ENCODE data around the gene MSRB1. TPM values are rescaled to one million over a fixed set of nuclear protein-coding genes. Genes with fewer than 3 reads are reported as not detected.
"Not testable (repeated sequence)": the region's sequence is repeated elsewhere in the genome, so short reads cannot be mapped to it uniquely, and the experiment has no call there.

The MSRB1 gene
- total RNA-seq, 1 donor from 2014 or later = 29.8 TPM

DNA sequence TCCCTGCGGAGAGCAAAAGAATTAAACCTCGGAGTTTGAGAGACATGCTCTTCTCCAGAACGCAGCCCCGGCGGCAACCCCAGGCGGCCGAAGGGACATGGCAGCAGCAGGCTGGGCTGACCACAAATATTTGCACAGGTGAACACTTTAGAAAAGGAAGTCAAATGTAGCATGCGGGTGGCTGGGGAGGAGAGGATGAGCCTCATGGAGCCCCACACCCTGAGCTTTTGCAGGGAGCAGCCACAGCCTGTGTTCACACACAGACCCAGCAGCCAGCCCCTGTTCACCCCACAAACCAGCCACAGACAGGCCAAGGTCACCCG, 42.6 kb downstream of the MSRB1 start:
- Mint-ChIP-seq H3K36me3 (ENCODE audit: low read depth) (no peaks in the 10 kb centered on the region), H3K4me3 (no peak overlapping the region), H3K9me3 (no peaks in the 10 kb centered on the region), H3K27me3 (ENCODE audit: low read depth) (peaks cover 11% of the 10 kb centered on the region), H3K27ac (ENCODE audit: unreplicated experiment) (no peak overlapping the region), H3K4me1 (peaks cover 5% of the 10 kb centered on the region)
- TF ChIP-seq CTCF (conservative IDR thresholded peaks at IDR 0.05) = no peak
- no peak for DNase-seq (ENCODE audit: low read depth, low spot score)

DNA sequence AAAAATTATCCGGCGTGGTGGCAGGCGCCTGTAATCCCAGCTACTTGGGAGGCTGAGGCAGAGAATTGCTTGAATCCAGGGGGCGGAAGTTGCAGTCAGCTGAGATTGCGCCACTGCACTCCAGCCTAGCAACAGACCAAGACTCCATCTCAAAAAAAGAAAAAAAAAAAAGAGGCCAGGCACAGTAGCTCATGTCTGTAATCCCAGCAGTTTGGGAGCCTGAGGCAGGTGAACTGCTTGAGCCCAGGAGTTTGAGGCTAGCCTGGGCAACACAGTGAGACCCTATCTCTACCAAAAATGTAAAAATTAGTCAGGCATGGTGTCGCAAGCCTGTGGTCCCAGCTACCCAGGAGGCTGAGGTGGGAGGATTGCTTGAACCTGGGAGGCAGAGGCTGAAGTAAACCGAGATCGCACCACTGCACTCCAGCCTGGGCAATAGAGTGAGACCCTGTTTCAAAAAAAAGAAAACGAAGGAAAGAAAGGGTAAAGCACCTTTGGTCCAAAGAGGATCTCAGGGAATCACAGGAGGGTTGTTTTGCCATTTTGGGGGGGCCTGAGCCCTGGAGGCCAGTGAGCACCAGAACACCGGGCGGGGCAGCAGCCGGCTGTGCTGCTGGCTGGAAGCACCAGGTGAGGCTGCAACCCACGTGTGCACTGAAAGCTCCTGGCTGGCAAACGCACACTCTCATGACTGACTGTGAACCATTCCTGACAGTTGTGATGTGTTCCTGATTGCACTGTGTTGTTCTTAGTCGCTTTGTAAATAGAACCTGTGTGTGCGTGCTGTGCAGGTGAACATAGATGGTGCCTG, 43.2 kb downstream of the MSRB1 start:
- Mint-ChIP-seq H3K27me3 (ENCODE audit: low read depth) (peaks cover 11% of the 10 kb centered on the region), H3K4me3 (no peak overlapping the region), H3K36me3 (ENCODE audit: low read depth) (no peaks in the 10 kb centered on the region), H3K9me3 (no peaks in the 10 kb centered on the region), H3K27ac (ENCODE audit: unreplicated experiment) (no peak overlapping the region), H3K4me1 (peaks cover 5% of the 10 kb centered on the region)
- DNase-seq (ENCODE audit: low read depth, low spot score) = no peak
- TF ChIP-seq CTCF (conservative IDR thresholded peaks at IDR 0.05) = no peak

DNA sequence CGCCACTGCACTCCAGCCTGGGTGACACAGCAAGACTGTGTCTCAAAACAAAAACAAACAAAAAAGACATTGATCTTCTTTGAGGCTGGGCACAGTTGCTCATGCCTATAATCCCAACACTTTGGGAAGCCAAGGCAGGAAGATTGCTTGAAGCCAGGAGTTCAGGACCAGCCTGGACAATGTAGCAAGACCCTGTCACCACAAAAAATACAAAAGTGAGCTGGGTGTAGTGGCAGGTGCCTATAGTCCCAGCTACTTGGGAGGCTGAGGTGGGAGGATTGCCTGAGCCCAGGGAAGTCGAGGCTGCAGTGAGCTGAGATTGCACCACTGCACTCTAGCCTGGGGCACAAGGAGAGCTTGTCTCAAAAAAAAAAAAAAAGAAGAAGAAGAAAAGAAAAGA, 45.3 kb downstream of the MSRB1 start:
- not testable (repeated sequence) for H3K4me1 Mint-ChIP-seq; H3K9me3 Mint-ChIP-seq; DNase-seq (ENCODE audit: low read depth, low spot score); H3K4me3 Mint-ChIP-seq; H3K27ac Mint-ChIP-seq (ENCODE audit: unreplicated experiment); H3K36me3 Mint-ChIP-seq (ENCODE audit: low read depth)
- H3K27me3 Mint-ChIP-seq (ENCODE audit: low read depth) = peaks cover 16% of the 10 kb centered on the region

- Mint-ChIP-seq H3K4me1 (no peaks in the 10 kb centered on the region), H3K9me3 (no peaks in the 10 kb centered on the region), H3K27me3 (ENCODE audit: low read depth) (peaks cover 25% of the 10 kb centered on the region), H3K4me3 (no peak overlapping the region), H3K36me3 (ENCODE audit: low read depth) (no peaks in the 10 kb centered on the region), H3K27ac (ENCODE audit: unreplicated experiment) (no peak overlapping the region)
- no peak for TF ChIP-seq CTCF (conservative IDR thresholded peaks at IDR 0.05)
- DNase-seq (ENCODE audit: low read depth, low spot score) = no peak
Observed at GRCh38 chr16:1895949-1896675, 46.9 kb downstream of the MSRB1 start.

- Mint-ChIP-seq H3K4me1 (no peaks in the 10 kb centered on the region), H3K27ac (ENCODE audit: unreplicated experiment) (no peak overlapping the region), H3K27me3 (ENCODE audit: low read depth) (peaks cover 36% of the 10 kb centered on the region), H3K4me3 (no peak overlapping the region), H3K9me3 (no peaks in the 10 kb centered on the region), H3K36me3 (ENCODE audit: low read depth) (no peaks in the 10 kb centered on the region)
- DNase-seq (ENCODE audit: low read depth, low spot score) = no peak
- no peak for TF ChIP-seq CTCF (conservative IDR thresholded peaks at IDR 0.05)
Observed at GRCh38 chr16:1895068-1895467, 47.9 kb downstream of the MSRB1 start.

- Mint-ChIP-seq H3K27ac (ENCODE audit: unreplicated experiment) (no peak overlapping the region), H3K27me3 (ENCODE audit: low read depth) (peaks cover 37% of the 10 kb centered on the region), H3K36me3 (ENCODE audit: low read depth) (no peaks in the 10 kb centered on the region), H3K4me3 (no peak overlapping the region), H3K4me1 (no peaks in the 10 kb centered on the region), H3K9me3 (no peaks in the 10 kb centered on the region)
- DNase-seq (ENCODE audit: low read depth, low spot score) = no peak
- TF ChIP-seq CTCF (conservative IDR thresholded peaks at IDR 0.05) = no peak
Observed at GRCh38 chr16:1890708-1891050, 52.3 kb downstream of the MSRB1 start.
